GM12875 (cell line): Measurements from ENCODE around the gene CTNND2.

Source experiments
- H3K4me3 ChIP-seq: one replicate; pipeline ENCODE4 v1.5.1; 2011; ENCODE audit warnings: low read depth, low read length, control low read depth
- TF ChIP-seq, protein P1 (sequence below): IDR thresholded peaks from 2 replicates; pipeline ENCODE4 v1.5.1; 2011; ENCODE audit warnings: low read depth, mild to moderate bottlenecking, control low read depth, inconsistent platforms, low read length, moderate library complexity, borderline replicate concordance; ENCODE audit not compliant: insufficient read depth

The CTNND2 gene

DNA sequence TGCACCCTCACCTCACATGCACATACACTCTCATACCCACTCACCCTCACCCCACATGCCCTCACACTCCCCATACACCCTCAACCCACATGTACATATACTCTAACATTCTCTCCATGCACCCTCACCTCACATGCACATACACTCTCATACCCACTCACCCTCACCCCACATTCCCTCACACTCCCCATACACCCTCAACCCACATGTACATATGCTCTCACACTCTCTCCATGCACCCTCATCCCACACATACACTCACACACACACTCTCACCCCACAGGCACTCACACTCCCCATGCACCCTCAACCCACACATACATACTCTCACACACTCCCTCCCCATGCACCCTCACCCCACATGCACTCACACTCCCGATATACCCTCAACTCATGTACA lies 593.0 kb downstream of the CTNND2 start:
- TF ChIP-seq, protein P1, sequence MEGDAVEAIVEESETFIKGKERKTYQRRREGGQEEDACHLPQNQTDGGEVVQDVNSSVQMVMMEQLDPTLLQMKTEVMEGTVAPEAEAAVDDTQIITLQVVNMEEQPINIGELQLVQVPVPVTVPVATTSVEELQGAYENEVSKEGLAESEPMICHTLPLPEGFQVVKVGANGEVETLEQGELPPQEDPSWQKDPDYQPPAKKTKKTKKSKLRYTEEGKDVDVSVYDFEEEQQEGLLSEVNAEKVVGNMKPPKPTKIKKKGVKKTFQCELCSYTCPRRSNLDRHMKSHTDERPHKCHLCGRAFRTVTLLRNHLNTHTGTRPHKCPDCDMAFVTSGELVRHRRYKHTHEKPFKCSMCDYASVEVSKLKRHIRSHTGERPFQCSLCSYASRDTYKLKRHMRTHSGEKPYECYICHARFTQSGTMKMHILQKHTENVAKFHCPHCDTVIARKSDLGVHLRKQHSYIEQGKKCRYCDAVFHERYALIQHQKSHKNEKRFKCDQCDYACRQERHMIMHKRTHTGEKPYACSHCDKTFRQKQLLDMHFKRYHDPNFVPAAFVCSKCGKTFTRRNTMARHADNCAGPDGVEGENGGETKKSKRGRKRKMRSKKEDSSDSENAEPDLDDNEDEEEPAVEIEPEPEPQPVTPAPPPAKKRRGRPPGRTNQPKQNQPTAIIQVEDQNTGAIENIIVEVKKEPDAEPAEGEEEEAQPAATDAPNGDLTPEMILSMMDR, result no peak
- no peak overlapping the region for H3K4me3 ChIP-seq

DNA sequence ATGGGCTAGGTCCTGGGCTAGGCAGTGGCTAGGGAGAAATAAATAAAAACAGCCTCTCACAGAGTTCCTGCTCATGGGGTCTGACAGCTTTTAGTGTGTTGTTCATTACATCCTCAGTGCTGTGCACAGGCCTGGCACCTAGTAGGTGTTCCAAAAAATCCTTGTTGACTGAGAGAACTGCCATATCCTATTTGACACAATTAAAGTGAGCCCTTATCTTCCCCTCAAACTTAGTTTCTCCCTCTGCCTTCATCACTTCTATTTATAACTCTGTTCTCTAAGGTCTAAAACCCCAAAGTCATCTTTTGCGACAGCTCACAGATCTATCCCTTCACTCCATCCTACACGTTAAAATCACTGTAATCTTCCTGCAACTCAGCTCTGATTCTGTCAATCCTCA lies 594.1 kb downstream of the CTNND2 start:
- no peak overlapping the region for H3K4me3 ChIP-seq
- TF ChIP-seq, protein P1, result no peak

DNA sequence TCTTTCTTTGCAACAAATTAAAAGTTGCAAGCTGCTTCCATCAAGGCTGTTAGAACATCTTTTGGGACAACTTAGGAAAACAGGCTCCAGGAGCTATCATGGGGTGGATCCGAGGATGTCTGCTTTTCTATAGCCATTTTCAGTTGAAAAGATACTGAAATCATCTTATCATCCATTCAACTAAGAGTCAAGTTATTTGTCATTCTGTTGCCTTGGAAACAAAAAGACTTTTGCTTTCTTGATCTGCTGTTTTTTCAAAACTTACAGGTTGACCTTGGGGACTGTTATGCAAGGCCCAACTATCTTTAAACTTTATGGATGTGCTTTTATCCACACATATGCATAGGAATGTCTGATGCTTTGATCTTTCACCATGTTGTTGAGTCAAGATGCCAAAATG lies 597.9 kb downstream of the CTNND2 start:
- TF ChIP-seq, protein P1, result no peak
- no peak overlapping the region for H3K4me3 ChIP-seq

DNA sequence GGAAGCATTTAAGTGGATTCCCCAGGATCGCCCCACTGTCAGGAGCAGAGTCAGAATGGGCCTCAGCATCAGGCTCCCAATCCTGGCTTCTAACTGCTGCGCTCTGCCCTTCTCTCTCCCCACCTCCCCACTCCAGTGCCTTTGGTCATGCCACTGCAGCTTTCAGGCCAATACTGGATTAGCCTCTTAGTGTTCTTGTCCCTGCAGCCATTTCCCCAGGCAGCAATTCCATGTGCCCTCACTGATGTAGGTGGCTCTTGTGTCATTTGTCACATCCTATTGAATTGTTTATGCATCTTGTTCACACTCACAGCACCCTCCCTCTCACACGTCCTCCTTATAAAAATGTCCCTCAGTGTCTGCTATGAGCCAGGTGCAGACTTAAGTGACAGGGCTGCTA lies 599.0 kb downstream of the CTNND2 start:
- no peak overlapping the region for H3K4me3 ChIP-seq
- TF ChIP-seq, protein P1, result no peak

DNA sequence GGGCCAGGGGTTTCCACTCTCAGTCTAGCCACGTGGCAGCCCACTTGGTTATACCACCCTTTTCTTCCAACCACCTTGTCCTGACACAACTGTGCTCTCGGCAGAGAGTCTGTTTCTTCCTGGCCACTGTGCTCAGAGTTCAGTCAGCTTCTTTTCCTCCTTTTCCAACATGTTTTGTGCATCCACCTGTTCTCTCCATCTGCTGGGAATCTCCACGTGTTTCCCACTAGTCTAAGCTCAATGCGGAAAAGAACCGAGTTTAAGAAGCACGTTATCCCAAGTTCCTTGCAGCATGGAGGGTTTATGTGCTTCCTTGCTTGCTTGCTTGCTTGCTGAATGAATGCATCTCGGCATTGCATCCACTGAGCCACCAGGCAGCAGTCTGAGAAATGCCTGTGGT lies 599.6 kb downstream of the CTNND2 start:
- TF ChIP-seq, protein P1, result no peak

DNA sequence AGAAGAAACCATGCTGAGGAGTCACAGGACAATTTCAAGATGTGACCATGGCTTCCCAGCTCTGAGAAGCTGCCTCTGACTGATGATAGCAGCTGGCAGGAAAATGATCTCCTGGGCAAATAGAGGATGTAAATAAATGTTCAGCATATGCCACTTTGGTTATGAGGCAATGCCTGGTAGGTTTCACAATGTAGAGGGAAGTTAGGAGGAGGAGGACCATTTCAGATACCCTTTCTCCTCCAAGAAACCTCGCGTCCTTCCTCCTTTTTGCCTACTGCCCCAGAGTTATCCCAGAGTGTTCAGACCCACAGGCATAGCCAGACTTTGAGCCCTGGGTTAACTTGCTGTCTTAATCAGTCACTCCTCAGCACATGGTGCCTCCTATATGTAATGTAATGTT lies 601.6 kb downstream of the CTNND2 start:
- no peak overlapping the region for H3K4me3 ChIP-seq
- TF ChIP-seq, protein P1, result no peak

More for the DNA sequence above, 599.6 kb downstream of the CTNND2 start:
- no peak overlapping the region for H3K4me3 ChIP-seq

DNA sequence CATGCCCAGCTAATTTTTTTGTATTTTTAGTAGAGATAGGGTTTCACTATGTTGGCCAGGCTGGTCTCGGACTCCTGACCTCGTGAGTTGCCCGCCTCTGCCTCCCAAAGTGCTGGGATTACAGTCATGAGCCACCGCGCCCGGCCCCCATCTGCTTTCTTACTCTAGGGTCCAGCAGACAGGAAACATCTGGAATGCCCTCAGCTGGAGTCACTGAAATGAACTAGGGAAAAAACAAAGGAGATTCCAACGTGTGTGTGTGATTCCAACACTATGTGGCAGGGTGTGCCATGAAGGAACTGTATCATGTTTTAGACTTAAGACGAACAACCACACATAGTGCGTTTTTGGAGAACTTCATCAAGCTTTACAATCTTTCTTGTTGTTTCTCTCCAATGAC lies 603.1 kb downstream of the CTNND2 start:
- TF ChIP-seq, protein P1, result no peak
- no peak overlapping the region for H3K4me3 ChIP-seq
